ENCODE measurements around the gene KCNE1.
"Not testable (repeated sequence)": the region's sequence is repeated elsewhere in the genome, so short reads cannot be mapped to it uniquely, and the experiment has no call there.

DNA sequence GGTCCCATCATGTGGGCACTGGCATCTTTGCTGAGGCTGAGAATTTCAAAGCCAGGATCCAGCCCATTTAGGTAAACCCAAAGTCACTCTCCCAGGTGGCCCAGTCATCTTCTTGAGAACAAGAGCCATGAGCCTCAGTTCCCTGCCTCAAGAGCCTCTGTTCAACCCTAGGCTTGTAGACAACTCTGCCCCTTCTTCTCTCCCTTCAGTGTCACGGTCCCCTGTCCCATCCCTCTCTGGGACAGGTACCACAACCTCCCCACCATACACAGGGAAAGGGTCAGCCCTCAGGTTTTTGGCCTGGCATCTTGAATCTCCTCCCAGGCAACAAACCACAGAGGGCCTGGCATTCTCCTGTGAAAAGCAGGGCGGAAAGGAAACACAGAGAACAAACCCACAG lies 106.3 kb downstream of the KCNE1 start:
- TF ChIP-seq POLR2AphosphoS5 (IDR thresholded peaks at IDR 0.05; ENCODE audit: borderline replicate concordance, low read depth, low read length); EZH2 (IDR thresholded peaks at IDR 0.05); FOXP2 (optimal IDR thresholded peaks at IDR 0.05; ENCODE audit: control extremely low read depth, extremely low read length, insufficient read depth): not testable (repeated sequence)

All from SK-N-MC (cell line).